Loucy (cell line): ENCODE data around the gene FAM170A.

Experiments used
- H2AFZ ChIP-seq: fragments of 200-600 bp; sonication (generic); 2 replicates; pipeline ENCODE4 v1.6.0; 2016; ENCODE audit warnings: antibody characterized with exemption, mild to moderate bottlenecking, low read length, moderate library complexity
- H3F3A ChIP-seq: fragments of 200-600 bp; 2 replicates; pipeline ENCODE4 v1.6.0; 2016; ENCODE audit warnings: antibody characterized with exemption, low read depth, mild to moderate bottlenecking
- H3K27me3 ChIP-seq: fragments of 200-600 bp; sonication (generic); 2 replicates; pipeline ENCODE4 v1.6.1; 2014; ENCODE audit warnings: low read length, mild to moderate bottlenecking; ENCODE audit not compliant: insufficient read depth, poor library complexity, severe bottlenecking
- H3K36me3 ChIP-seq: fragments of 200-600 bp; sonication (generic); 2 replicates; pipeline ENCODE4 v1.6.1; 2016; ENCODE audit warnings: low read length; ENCODE audit not compliant: insufficient read depth
- H3K4me1 ChIP-seq: fragments of 200-600 bp; sonication (generic); 2 replicates; pipeline ENCODE4 v1.5.1; 2014; ENCODE audit warnings: low read length, mild to moderate bottlenecking; ENCODE audit not compliant: insufficient read depth, poor library complexity, severe bottlenecking
- H3K4me2 ChIP-seq: fragments of 200-600 bp; sonication (generic); 2 replicates; pipeline ENCODE4 v1.6.0; 2014; ENCODE audit warnings: antibody characterized with exemption, low read length, low read depth, mild to moderate bottlenecking; ENCODE audit not compliant: poor library complexity, severe bottlenecking
- H3K4me3 ChIP-seq: fragments of 200-600 bp; sonication (generic); 2 replicates; pipeline ENCODE4 v1.5.1; 2014; ENCODE audit warnings: low read length, mild to moderate bottlenecking, mixed read lengths; ENCODE audit not compliant: poor library complexity, severe bottlenecking
- H3K79me2 ChIP-seq: fragments of 200-600 bp; sonication (generic); 2 replicates; pipeline ENCODE4 v1.6.1; 2014; ENCODE audit warnings: low read length; ENCODE audit not compliant: insufficient read depth
- H3K9ac ChIP-seq: fragments of 200-600 bp; sonication (generic); 2 replicates; pipeline ENCODE4 v1.6.0; 2014; ENCODE audit warnings: mild to moderate bottlenecking, low read depth, low read length, moderate library complexity; ENCODE audit not compliant: poor library complexity, severe bottlenecking
- H3K9me2 ChIP-seq: fragments of 200-600 bp; sonication (generic); replicated peaks from 2 replicates; pipeline ENCODE4 v1.6.1; 2016; ENCODE audit warnings: low read depth, low read length, mixed read lengths
- H3K9me3 ChIP-seq: fragments of 200-600 bp; sonication (generic); 2 replicates; pipeline ENCODE4 v1.6.1; 2014; ENCODE audit warnings: mild to moderate bottlenecking, antibody characterized with exemption, low read length, low read depth; ENCODE audit not compliant: insufficient read depth
- H4K20me1 ChIP-seq: fragments of 200-600 bp; sonication (generic); 2 replicates; pipeline ENCODE4 v1.6.0; 2014; ENCODE audit warnings: antibody characterized with exemption, low read length, mild to moderate bottlenecking; ENCODE audit not compliant: insufficient read depth, poor library complexity, severe bottlenecking
- EZH2phosphoT487 ChIP-seq: fragments of 200-600 bp; IDR thresholded peaks from 2 replicates; pipeline ENCODE4 v1.6.1; 2018; ENCODE audit warnings: antibody characterized with exemption, mild to moderate bottlenecking, moderate library complexity, borderline replicate concordance
- TF ChIP-seq, protein P1 (sequence below): fragments of 200-600 bp; sonication (generic); conservative IDR thresholded peaks from 2 replicates; pipeline ENCODE4 v1.5.1; 2014; ENCODE audit warnings: mild to moderate bottlenecking, antibody characterized with exemption, low read length

The FAM170A gene

DNA sequence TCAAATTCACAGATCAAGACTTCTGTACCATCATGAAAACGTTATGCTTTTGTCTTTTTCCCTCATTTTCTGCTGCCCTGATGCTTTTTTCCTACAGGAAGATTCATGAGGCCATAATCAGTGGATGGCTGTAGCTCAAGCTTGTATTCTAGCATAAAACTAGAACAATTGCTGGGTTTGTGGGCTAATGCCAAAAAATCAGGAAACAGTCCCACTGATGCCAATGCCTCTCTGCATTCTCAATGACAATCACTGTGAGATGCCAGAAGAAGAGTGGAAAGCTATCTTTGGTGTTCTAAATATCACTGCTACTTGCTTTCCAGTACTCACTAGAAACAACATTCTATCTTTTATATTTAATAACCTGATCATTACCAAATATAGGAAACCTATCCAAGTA, 33.3 kb upstream of the FAM170A start:
- no peak for TF ChIP-seq EZH2phosphoT487
- H3K79me2 ChIP-seq = no peaks in the 10 kb centered on the region
- H3K9ac ChIP-seq = no peak overlapping the region
- no peak overlapping the region for H3K4me3 ChIP-seq
- H3K27me3 ChIP-seq = no peaks in the 10 kb centered on the region
- H3K9me2 ChIP-seq = no peaks in the 10 kb centered on the region
- no peaks in the 10 kb centered on the region for H3F3A ChIP-seq
- H3K9me3 ChIP-seq = no peaks in the 10 kb centered on the region
- no peak overlapping the region for H3K4me2 ChIP-seq
- no peaks in the 10 kb centered on the region for H4K20me1 ChIP-seq
- no peak overlapping the region for H2AFZ ChIP-seq
- H3K4me1 ChIP-seq = no peaks in the 10 kb centered on the region
- no peaks in the 10 kb centered on the region for H3K36me3 ChIP-seq

DNA sequence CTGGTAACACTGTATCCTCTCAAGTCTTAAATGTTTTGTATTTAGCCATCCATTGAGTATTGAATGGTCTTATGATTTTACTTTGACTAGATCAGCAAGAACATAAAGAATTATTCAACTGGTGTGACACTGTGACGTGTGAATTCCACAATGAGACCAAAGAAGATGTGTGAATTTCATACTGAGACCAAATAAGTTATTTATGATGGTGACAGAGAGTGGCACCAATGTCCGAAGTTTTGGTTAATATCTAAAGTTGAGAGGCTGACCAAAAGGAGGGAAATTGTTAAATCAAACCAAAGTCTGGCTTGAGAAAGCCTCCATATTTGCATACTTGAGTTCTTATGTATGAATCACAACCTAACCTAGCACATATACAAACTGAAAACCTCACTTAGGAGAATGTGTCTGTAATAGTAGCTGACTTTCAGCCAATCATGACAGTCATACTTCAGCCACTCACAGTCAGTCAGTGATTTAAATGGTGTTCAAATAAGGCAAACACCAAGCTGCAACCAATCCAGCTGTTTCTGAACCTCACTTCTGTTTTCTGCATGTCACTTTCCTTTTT, 31.5 kb upstream of the FAM170A start:
- H3K4me2 ChIP-seq = no peak overlapping the region

GRCh38 chr5:119613937-119614336, 15.4 kb upstream of the FAM170A start:
- Histone ChIP-seq H3F3A (no peaks in the 10 kb centered on the region), H3K27me3 (no peaks in the 10 kb centered on the region), H3K4me2 (no peak overlapping the region), H3K4me3 (no peak overlapping the region), H2AFZ (no peak overlapping the region), H3K9me2 (no peaks in the 10 kb centered on the region), H3K9me3 (no peaks in the 10 kb centered on the region), H3K79me2 (no peaks in the 10 kb centered on the region), H4K20me1 (no peaks in the 10 kb centered on the region), H3K9ac (no peak overlapping the region), H3K36me3 (no peaks in the 10 kb centered on the region), H3K4me1 (no peaks in the 10 kb centered on the region)
- TF ChIP-seq, protein P1, sequence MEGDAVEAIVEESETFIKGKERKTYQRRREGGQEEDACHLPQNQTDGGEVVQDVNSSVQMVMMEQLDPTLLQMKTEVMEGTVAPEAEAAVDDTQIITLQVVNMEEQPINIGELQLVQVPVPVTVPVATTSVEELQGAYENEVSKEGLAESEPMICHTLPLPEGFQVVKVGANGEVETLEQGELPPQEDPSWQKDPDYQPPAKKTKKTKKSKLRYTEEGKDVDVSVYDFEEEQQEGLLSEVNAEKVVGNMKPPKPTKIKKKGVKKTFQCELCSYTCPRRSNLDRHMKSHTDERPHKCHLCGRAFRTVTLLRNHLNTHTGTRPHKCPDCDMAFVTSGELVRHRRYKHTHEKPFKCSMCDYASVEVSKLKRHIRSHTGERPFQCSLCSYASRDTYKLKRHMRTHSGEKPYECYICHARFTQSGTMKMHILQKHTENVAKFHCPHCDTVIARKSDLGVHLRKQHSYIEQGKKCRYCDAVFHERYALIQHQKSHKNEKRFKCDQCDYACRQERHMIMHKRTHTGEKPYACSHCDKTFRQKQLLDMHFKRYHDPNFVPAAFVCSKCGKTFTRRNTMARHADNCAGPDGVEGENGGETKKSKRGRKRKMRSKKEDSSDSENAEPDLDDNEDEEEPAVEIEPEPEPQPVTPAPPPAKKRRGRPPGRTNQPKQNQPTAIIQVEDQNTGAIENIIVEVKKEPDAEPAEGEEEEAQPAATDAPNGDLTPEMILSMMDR = no peak
- TF ChIP-seq EZH2phosphoT487 = no peak

More for the DNA sequence above, 31.5 kb upstream of the FAM170A start:
- no peak overlapping the region for H2AFZ ChIP-seq
- no peak overlapping the region for H3K9ac ChIP-seq
- H4K20me1 ChIP-seq = no peaks in the 10 kb centered on the region
- no peaks in the 10 kb centered on the region for H3K27me3 ChIP-seq
- no peaks in the 10 kb centered on the region for H3K9me2 ChIP-seq
- H3K4me1 ChIP-seq = no peaks in the 10 kb centered on the region
- no peaks in the 10 kb centered on the region for H3K36me3 ChIP-seq
- TF ChIP-seq, protein P1 = no peak
- TF ChIP-seq EZH2phosphoT487 = no peak
- H3K4me3 ChIP-seq = no peak overlapping the region
- no peaks in the 10 kb centered on the region for H3K9me3 ChIP-seq
- no peaks in the 10 kb centered on the region for H3F3A ChIP-seq
- H3K79me2 ChIP-seq = no peaks in the 10 kb centered on the region

DNA sequence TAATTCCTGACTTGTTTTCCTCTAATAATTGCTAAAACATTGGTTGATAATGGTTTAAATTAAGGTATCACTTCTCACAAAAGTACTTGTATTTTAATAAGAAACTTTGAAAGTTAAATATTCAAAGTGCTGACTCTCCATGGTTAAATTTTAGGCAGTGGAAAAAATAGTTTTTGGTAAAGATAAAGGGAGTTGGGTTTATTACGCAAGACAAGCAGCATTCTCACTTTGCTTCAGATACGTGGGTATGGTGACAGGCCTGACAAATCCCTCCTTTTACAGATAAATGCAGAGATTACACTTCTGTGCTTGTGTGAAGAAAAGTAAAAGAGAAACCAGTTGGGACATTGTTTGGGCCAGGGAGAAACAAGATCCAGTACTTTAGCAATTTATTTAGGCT, 14.5 kb upstream of the FAM170A start:
- H3K4me3 ChIP-seq = no peak overlapping the region
- no peaks in the 10 kb centered on the region for H4K20me1 ChIP-seq
- no peaks in the 10 kb centered on the region for H3K9me3 ChIP-seq
- H3F3A ChIP-seq = no peaks in the 10 kb centered on the region
- H3K4me2 ChIP-seq = no peak overlapping the region
- H2AFZ ChIP-seq = no peak overlapping the region
- H3K79me2 ChIP-seq = no peaks in the 10 kb centered on the region
- H3K4me1 ChIP-seq = no peaks in the 10 kb centered on the region
- TF ChIP-seq, protein P1 = no peak
- TF ChIP-seq EZH2phosphoT487 = no peak
- no peaks in the 10 kb centered on the region for H3K27me3 ChIP-seq
- no peaks in the 10 kb centered on the region for H3K9me2 ChIP-seq
- no peaks in the 10 kb centered on the region for H3K36me3 ChIP-seq
- H3K9ac ChIP-seq = no peak overlapping the region
